Transverse colon (tissue), 4 donors: ENCODE results near the gene STN1. TPM values are rescaled to one million over a fixed set of nuclear protein-coding genes. Genes with fewer than 3 reads are reported as not detected.

Experiments used
- DNase-seq: peaks from one replicate; pipeline ENCODE4 v3.0.0-alpha.2; 2019
- H3K27ac ChIP-seq, 4 donors: fragments of 200-600 bp; sonication (generic); 2 replicates each; pipeline ENCODE4 v1.5.1; 2016 to 2018; ENCODE audit warnings: inconsistent platforms in 4 of 4
- H3K27me3 ChIP-seq: fragments of 200-600 bp; sonication (generic); 2 replicates; pipeline ENCODE4 v1.5.1; 2017; ENCODE audit warnings: inconsistent platforms
- H3K36me3 ChIP-seq, 4 donors: fragments of 200-600 bp; sonication (generic); 2 replicates each; pipeline ENCODE4 v1.5.1; 2017 to 2019; ENCODE audit warnings: inconsistent platforms in 4 of 4
- H3K4me1 ChIP-seq, 4 donors: fragments of 200-600 bp; sonication (generic); 2 replicates each; pipeline ENCODE4 v1.5.1; 2017 to 2020; ENCODE audit warnings: inconsistent platforms in 4 of 4
- H3K4me3 ChIP-seq, 4 donors: fragments of 200-600 bp; sonication (generic); 1 replicate in 1 of 4; 2 replicates in 3 of 4; pipeline versions ENCODE4 v1.5.1 to v1.6.1; 2017 to 2019; ENCODE audit warnings: inconsistent platforms in 4 of 4
- H3K9me3 ChIP-seq, 2 donors: fragments of 200-600 bp; sonication (generic); 2 replicates each; pipeline ENCODE4 v1.5.1; 2017 to 2019; ENCODE audit warnings: inconsistent platforms in 2 of 2
- EP300 ChIP-seq: sonication (generic); formaldehyde crosslinking; IDR thresholded peaks from one replicate; pipeline ENCODE4 v1.6.1; 2017; ENCODE audit warnings: antibody characterized with exemption, low read depth
- POLR2A ChIP-seq: fragments of 450-650 bp; IDR thresholded peaks from one replicate; pipeline ENCODE4 v1.6.1; 2016; ENCODE audit warnings: antibody characterized with exemption, mild to moderate bottlenecking, moderate library complexity
- POLR2AphosphoS5 ChIP-seq, 3 donors: sonication (generic); formaldehyde crosslinking; IDR thresholded peaks; one replicate each; pipeline ENCODE4 v1.6.1; 2016; ENCODE audit warnings: antibody characterized with exemption in 3 of 3
- WGBS, 2 donors: methylation state at CpG; one replicate each; pipeline ENCODE4 v1.1.5; 2018; ENCODE audit warnings: low coverage in 1 of 2; 5-methylcytosine and 5-hydroxymethylcytosine counted together
- in situ Hi-C, 4 donors: fragments of 200-750 bp; cut with MboI; loops; one replicate each; pipeline versions ENCODE4 v1.15.0 to v1.15.1; 2017; ENCODE audit warnings: low sequenced_read_pairs in 3 of 4, low pct_ligation_motif_present in 1 of 4, low pct_unique_long_range_greater_than_20kb in 1 of 4
- intact Hi-C: fragments of 100-400 bp; cut with DNase I; formaldehyde crosslinking; loops from one replicate; pipeline ENCODE4 v1.15.1; 2023; ENCODE audit warnings: low total_unique reads
- total RNA-seq, 4 donors: library from RNA; depleted of rRNA; stranded (reverse); fragments of >200 nt; gene quantifications; one replicate each; pipeline ENCODE4 v1.1.0, GENCODE V29; 2016
- TF ChIP-seq, protein P1 (sequence below), 5 experiments: fragments of 200-600 bp in 3 of 5; fragments of 450-650 bp in 2 of 5; sonication (generic) in 3 of 5; IDR thresholded peaks; 1 replicate in 2 of 5; 2 replicates in 3 of 5; pipeline ENCODE4 v1.5.1; 2016 to 2017; ENCODE audit warnings: antibody characterized with exemption in 5 of 5, inconsistent platforms in 3 of 5, mild to moderate bottlenecking in 2 of 5, moderate library complexity in 1 of 5

The STN1 gene
- total RNA-seq, 4 donors from 2014 or later, result 20.8 to 31.8 (median 26.4) TPM

DNA sequence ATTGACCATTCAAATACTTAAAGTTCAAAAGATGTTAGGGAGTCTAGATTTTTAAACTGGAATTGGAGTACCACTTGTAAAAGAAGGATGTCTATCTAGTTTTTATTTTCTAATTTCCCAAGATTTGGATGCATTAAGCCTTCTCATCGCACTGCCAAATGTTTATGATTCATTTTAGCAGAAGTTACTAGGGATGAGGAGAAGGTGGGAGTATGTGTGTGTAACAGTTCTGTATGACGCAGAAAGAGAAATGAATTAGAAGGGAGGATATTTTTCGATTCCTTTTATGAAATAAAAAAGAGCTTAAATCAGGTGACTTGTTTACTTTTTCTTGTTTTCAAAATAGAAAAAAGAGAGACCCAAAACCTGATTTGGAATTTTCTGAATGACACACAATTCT, 42.1 kb upstream of the STN1 start:
- 84 to 92% methylated on average over 3 of the region's 3 CpGs for WGBS, 2 donors
- intact Hi-C loops, result no loop called here

DNA sequence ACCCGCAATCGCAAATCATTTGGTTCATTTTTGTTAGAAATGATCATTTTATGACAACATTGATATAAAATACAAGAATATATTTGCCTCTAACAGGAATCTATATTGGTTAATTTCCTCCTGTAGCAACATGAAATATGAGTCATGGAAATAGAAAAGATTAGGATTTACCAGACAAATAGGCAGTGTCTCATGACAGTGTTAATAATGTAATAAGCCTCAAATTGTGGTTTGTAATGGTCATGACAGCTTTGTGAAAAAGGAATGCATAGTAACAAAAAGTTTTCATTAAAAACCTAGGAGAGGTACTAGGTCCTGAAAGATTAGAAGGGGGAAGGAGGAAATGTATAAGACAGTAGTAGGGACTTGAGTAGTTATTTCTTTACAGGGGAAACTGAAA, 41.0 kb upstream of the STN1 start:
- no peaks in the 10 kb centered on the region for H3K9me3 ChIP-seq
- no peak overlapping the region for H3K27ac ChIP-seq
- intact Hi-C loops (no loop called here), in situ Hi-C loops (no loop called here)
- no peaks in the 10 kb centered on the region for H3K27me3 ChIP-seq
- no peaks in the 10 kb centered on the region for H3K36me3 ChIP-seq
- 94% methylated on average over 2 of the region's 2 CpGs for WGBS, 2 donors
- no peak overlapping the region for H3K4me3 ChIP-seq
- TF ChIP-seq, protein P1, sequence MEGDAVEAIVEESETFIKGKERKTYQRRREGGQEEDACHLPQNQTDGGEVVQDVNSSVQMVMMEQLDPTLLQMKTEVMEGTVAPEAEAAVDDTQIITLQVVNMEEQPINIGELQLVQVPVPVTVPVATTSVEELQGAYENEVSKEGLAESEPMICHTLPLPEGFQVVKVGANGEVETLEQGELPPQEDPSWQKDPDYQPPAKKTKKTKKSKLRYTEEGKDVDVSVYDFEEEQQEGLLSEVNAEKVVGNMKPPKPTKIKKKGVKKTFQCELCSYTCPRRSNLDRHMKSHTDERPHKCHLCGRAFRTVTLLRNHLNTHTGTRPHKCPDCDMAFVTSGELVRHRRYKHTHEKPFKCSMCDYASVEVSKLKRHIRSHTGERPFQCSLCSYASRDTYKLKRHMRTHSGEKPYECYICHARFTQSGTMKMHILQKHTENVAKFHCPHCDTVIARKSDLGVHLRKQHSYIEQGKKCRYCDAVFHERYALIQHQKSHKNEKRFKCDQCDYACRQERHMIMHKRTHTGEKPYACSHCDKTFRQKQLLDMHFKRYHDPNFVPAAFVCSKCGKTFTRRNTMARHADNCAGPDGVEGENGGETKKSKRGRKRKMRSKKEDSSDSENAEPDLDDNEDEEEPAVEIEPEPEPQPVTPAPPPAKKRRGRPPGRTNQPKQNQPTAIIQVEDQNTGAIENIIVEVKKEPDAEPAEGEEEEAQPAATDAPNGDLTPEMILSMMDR (IDR thresholded peaks at IDR 0.05), result no peak
- TF ChIP-seq POLR2A, result no peak
- TF ChIP-seq EP300, result no peak
- no peak for TF ChIP-seq POLR2AphosphoS5 (IDR thresholded peaks at IDR 0.05)
- no peak for DNase-seq
- no peaks in the 10 kb centered on the region for H3K4me1 ChIP-seq

More for the DNA sequence above, 42.1 kb upstream of the STN1 start:
- H3K4me3 ChIP-seq, result no peak overlapping the region
- no peak overlapping the region for H3K27ac ChIP-seq
- H3K9me3 ChIP-seq, result no peaks in the 10 kb centered on the region
- in situ Hi-C loops, result loop anchor here in 1 of 4 donors (10.0 kb wide), 1 partner anchor 45 kb away; the partner anchor contains the start of gene STN1
- no peaks in the 10 kb centered on the region for H3K36me3 ChIP-seq
- TF ChIP-seq POLR2AphosphoS5 (IDR thresholded peaks at IDR 0.05), result no peak
- TF ChIP-seq POLR2A, result no peak
- TF ChIP-seq EP300, result no peak
- TF ChIP-seq, protein P1 (IDR thresholded peaks at IDR 0.05), result no peak
- DNase-seq, result no peak
- no peaks in the 10 kb centered on the region for H3K4me1 ChIP-seq
- H3K27me3 ChIP-seq, result no peaks in the 10 kb centered on the region

DNA sequence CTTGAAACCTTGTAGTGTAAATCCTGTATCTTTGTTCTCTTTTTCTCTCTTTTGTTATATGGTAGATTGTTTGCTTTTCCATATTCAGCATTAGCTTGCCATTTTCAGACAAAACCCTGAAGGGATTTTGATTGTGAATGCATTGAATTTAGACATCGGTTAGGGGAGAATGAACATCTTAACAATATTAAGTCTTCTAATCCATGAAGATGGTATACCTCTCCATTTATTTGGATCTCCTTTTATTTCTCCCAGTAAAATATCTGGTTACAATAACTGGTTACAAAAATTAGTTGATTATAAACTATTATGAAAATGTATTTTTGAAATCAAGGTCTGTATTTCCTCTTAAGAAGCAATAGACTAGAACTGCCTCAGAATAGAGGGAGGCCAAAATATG, 36.6 kb upstream of the STN1 start:
- TF ChIP-seq POLR2AphosphoS5 (IDR thresholded peaks at IDR 0.05) (no peak), POLR2A (no peak), EP300 (no peak)
- TF ChIP-seq, protein P1 (IDR thresholded peaks at IDR 0.05), result no peak
- DNase-seq, result no peak

DNA sequence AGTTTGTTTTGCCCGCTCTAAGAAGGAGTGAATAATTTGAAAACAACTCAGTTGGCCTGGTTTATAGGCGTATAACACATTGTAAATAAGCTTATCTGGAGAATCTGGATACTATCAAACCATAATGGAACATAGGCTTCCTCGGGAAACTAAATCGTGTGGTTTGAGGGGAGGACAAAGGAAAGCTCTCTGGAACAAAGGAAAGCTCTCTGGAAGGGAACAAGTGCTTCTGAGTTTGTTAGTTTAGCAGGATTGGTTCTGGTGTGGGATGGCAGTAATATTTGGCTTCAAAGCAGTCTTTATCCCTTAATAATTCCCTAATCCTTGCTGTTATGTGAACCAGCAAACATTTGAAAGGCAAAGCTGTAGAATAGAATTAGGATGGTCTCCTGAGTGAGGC, 34.0 kb upstream of the STN1 start:
- Histone ChIP-seq H3K4me1 (no peaks in the 10 kb centered on the region), H3K4me3 (no peak overlapping the region), H3K9me3 (no peaks in the 10 kb centered on the region), H3K27me3 (no peaks in the 10 kb centered on the region), H3K36me3 (no peaks in the 10 kb centered on the region), H3K27ac (no peak overlapping the region)
- no peak for DNase-seq
- 53 to 57% methylated on average over 4 of the region's 4 CpGs for WGBS, 2 donors
- intact Hi-C loops, result no loop called here
- in situ Hi-C loops, result no loop called here
- TF ChIP-seq POLR2A (no peak), EP300 (no peak), POLR2AphosphoS5 (IDR thresholded peaks at IDR 0.05) (no peak)
- TF ChIP-seq, protein P1 (IDR thresholded peaks at IDR 0.05), result no peak

More for the DNA sequence above, 36.6 kb upstream of the STN1 start:
- H3K9me3 ChIP-seq, result no peaks in the 10 kb centered on the region
- in situ Hi-C loops (no loop called here), intact Hi-C loops (no loop called here)
- no peak overlapping the region for H3K27ac ChIP-seq
- H3K4me1 ChIP-seq, result no peaks in the 10 kb centered on the region
- no peaks in the 10 kb centered on the region for H3K36me3 ChIP-seq
- no peak overlapping the region for H3K4me3 ChIP-seq
- H3K27me3 ChIP-seq, result no peaks in the 10 kb centered on the region
- WGBS, 2 donors, result 100% methylated on average over 1 of the region's 1 CpG
